ENCODE measurements around the gene TLE6.
"Not testable (repeated sequence)": the region's sequence is repeated elsewhere in the genome, so short reads cannot be mapped to it uniquely, and the experiment has no call there.

The TLE6 gene

DNA sequence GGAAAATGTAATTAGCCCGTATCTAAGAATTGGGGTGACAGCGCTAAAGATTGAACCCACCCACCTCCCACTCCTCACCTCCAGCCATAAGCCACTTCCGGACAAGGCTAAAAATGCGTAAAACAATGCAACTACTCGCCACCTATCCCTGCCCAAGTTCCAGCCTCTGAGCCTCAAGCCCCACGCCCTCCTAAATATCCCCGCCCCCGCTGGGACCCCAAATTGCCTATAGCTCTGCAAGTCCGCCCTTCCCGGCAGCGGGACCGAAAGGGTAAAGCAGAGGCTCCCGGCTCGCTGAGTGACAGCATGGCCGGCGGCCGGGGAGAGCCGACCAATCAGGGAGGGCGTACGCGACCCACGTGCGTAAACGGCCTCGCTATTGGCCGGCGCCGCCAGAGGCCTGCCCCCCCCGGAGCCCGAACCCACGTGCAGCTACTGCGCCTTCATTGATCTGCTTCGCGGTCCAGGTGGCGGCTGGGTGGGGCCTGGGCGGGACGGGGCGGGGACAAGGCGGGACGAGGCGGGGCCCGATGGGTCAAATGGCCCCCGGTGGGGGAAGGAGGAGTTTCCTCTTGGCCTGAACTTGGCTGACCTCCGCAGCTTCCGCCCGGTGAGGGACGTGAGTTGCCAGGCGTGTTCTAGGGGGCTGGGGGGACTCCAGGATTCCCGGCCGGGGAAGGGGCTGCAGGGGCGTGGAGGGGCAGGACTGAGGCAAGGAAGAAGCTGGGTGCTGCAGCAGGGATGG is at the start of gene TLE6:
Gene TLE6, plus strand, starts transcription at position 564 of the 745 bp plus-strand sequence. CDS start 670 bp downstream, outside the sequence.
- DNase-seq (ENCODE audit: low read depth), result peak; percentile 84

DNA sequence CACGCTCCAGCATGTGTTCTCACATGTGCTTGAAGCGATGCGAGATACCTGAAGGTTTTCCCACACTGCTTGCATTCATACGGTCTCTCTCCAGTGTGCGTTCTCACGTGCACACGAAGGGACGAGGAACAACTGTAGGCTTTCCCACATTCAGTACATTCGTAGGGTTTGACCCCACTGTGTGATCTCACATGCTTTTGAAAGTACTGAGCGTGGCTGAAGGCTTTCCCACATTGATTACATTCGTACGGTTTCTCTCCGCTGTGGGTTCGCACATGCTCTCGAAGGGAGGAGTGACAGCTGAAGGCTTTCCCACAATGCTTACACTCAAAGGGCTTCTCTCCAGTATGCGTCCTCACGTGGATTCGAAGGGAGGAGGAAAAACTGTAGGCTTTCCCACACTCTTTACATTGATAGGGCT is 43.9 kb upstream of the TLE6 start:
- DNase-seq (ENCODE audit: low read depth), result no peak

DNA sequence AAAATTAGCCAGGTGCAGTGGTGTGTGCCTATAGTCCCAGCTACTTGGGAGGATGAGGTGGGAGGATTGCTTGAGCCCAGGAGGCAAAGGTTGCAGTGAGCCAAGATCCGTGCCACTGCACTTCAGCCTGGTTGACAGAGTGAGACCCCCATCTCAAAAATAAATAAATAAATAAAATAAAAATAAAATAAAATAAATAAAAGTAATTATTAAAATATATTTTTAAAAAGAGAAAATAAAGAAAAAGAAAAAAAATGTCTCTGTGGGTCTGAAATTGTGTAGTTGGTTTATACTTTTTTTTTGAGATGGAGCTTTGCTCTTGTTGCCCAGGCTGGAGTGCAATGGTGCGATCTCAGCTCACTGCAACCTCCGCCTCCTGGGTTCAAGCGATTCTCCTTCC is 41.5 kb upstream of the TLE6 start:
- not testable (repeated sequence) for DNase-seq (ENCODE audit: low read depth)

GRCh38 chr19:2942928-2943640 is 34.3 kb upstream of the TLE6 start:
- no peak for DNase-seq (ENCODE audit: low read depth)

GRCh38 chr19:2944403-2944774 is 33.0 kb upstream of the TLE6 start:
- no peak for DNase-seq (ENCODE audit: low read depth)

DNA sequence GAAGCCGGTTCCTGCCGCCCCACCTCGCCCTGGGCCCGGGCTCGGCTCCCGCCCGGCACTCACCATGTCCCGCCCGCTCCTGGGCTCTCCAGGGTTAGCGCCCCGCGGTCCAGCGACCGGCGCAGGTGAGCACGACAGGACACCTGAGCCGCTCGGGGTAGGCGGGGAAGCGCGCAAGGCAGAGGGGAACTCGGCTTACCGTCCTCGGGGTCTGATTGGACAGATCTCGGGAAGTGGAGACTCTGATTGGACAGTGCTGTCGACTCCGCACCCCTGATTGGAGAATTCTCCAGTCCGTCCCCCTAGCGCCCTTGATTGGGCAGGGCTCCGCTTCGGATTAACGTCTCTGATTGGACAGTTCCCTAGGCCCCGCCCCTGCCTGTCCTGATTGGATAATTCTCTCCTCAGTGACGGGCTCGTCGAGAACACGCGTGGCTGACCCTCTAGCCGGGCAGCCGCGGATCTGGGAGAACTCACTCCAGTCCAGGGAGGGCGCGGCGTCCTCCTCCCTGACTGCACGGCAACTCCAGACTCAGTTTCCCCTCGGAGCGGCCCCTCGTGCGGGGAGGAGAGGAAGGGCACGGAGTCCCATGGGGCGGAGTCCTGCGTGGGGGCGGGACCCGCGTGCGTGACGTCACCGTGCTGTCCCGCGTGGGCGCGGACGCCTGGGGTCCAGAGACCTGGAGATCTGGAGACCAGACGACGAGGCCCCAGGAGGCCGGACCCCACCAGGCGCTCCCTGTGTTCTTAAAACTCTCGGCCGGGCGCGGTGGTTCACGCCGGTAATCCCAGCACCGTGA is 32.4 kb upstream of the TLE6 start, which contains the start of gene ZNF77:
Gene ZNF77, minus strand, starts transcription at position 197 of the 800 bp plus-strand sequence. Its CDS starts 131 bp downstream, at position 66.
- peak; percentile 99 for DNase-seq (ENCODE audit: low read depth)

- no peak for DNase-seq (ENCODE audit: low read depth)
These were observed 31.7 kb upstream of the TLE6 start for GRCh38 chr19:2945575-2946184.

DNA sequence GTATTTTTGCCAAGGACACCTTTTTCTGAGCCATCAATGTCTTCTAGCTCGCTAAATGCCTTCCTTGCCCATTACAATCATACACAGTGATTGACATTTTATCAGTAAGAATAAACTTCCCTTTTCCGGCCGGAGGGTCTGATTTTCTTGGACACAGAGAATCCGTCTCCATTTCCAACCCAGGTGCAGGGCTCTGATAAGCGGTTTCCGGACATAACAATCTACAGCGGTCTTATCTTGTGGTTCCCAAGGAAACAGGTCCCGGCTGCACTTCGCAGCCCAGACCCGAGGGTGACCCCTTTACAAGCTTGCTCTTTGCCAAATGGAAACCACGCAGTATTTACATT is 27.5 kb upstream of the TLE6 start:
- no peak for DNase-seq (ENCODE audit: low read depth)

GRCh38 chr19:2950286-2951124 is 26.9 kb upstream of the TLE6 start:
- DNase-seq (ENCODE audit: low read depth), result peak; percentile 99

DNA sequence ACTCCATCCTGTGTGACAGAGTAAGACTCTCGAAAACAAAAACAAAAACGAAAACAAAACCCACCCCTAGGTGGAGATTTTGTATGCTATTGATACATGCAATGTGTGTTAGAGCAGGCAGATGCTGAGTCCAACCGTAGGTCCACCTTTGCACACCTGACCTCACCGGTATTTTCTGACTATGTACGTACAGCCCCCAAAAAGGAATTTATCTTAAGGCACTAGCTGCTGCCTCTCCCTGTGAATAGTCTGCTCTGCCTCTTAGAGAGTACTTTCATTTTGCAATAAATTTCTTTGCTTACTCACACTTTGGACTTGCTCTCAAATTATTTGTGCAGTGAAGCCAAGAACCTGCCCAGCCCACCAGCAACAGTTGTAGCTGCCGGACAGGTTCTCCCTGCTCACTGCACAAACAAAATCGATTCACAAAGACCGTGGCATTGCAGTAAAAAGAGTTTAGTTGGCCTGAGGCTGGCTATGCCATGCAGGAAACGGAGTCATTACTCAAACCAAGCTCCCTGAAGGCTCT is 24.3 kb upstream of the TLE6 start:
- DNase-seq (ENCODE audit: low read depth), result no peak

- no peak for DNase-seq (ENCODE audit: low read depth)
These were observed 20.2 kb upstream of the TLE6 start for GRCh38 chr19:2957160-2957559.

DNA sequence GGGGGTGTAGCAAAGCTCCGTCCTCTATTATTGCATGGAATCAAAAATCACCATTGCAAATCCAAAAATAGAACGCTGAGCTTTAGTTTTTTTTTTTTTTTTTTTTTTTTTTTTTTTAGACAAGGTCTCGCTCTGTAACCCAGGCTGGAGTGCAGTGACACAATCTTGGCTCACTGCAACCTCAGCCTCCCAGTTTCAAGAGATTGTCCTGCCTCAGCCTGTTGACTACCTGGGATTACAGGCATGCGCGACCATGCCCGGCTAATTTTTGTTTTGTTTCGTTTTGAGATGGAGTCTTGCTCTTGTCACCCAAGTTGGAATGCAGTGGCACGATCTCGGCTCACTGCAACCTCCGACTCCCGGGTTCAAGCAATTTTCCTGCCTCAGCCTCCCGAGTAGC is 17.2 kb upstream of the TLE6 start:
- no peak for DNase-seq (ENCODE audit: low read depth)

GRCh38 chr19:2962018-2962670 is 15.2 kb upstream of the TLE6 start:
- DNase-seq (ENCODE audit: low read depth), result no peak

- DNase-seq (ENCODE audit: low read depth), result no peak
These were observed 14.2 kb upstream of the TLE6 start for GRCh38 chr19:2963122-2963521.

- not testable (repeated sequence) for DNase-seq (ENCODE audit: low read depth)
These were observed 13.7 kb upstream of the TLE6 start for GRCh38 chr19:2963631-2964030.

DNA sequence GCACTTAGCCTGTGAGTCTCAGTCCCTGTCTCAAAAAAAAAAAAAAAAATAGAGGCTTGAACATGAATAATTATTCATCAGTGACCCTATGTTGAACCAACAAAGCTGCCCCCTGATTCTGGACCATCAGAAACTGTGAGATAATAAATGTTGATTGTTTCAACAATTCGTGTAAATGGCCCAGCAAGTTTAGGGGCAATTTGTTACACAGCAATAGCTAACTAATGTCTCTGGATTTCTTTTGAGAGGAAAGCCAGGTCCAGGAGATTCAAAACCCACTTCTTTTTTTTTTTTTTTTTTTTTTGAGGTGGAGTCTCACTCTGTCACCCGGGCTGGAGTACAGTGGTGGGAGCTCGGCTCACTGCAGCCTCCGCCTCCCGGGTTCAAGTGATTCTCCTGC is 12.5 kb upstream of the TLE6 start:
- DNase-seq (ENCODE audit: low read depth), result no peak

- no peak for DNase-seq (ENCODE audit: low read depth)
These were observed 9.4 kb upstream of the TLE6 start for GRCh38 chr19:2967972-2968371.

GRCh38 chr19:2969104-2969504 is 8.3 kb upstream of the TLE6 start:
- no peak for DNase-seq (ENCODE audit: low read depth)

GRCh38 chr19:2970201-2970835 is 7.0 kb upstream of the TLE6 start:
- DNase-seq (ENCODE audit: low read depth), result no peak

- no peak for DNase-seq (ENCODE audit: low read depth)
These were observed 4.1 kb upstream of the TLE6 start for GRCh38 chr19:2973229-2973628.
